MCF 10A (cell line): ENCODE data around the gene ANXA3. TPM values are rescaled to one million over a fixed set of nuclear protein-coding genes. Genes with fewer than 3 reads are reported as not detected.

Experiments used
- BruUV-seq: library from RNA; stranded (reverse); fragments of 400-500 nt; replicated peaks from 2 replicates; lab custom pipeline; 2021; lab: Mats Ljungman, UMichigan
- CTCF ChIA-PET: fragments of 300-600 bp; sonication (Branson Sonifier 250); formaldehyde crosslinking; extraction: SDS; loops from one replicate; lab custom pipeline; 2021; ENCODE audit warnings: antibody characterized with exemption, inconsistent platforms; lab: Yijun Ruan, JAX
- POLR2A ChIA-PET: fragments of 300-600, 350-650 bp; sonication (Branson Sonifier 250); formaldehyde crosslinking; extraction: SDS; loops from one replicate; lab custom pipeline; 2020; ENCODE audit warnings: antibody characterized with exemption, inconsistent platforms; lab: Yijun Ruan, JAX
- DNase-seq: peaks from one replicate; pipeline ENCODE4 v3.0.0-alpha.2; 2018; ENCODE audit not compliant: unreplicated experiment
- H3K27ac Mint-ChIP-seq: one replicate; pipeline ENCODE4 v1.8.0; 2022; ENCODE audit warnings: mild to moderate bottlenecking, low read depth, mixed read lengths; ENCODE audit not compliant: unreplicated experiment
- H3K27me3 Mint-ChIP-seq: one replicate; pipeline ENCODE4 v1.8.0; 2022; ENCODE audit warnings: mixed read lengths; ENCODE audit not compliant: insufficient read depth, unreplicated experiment
- H3K36me3 Mint-ChIP-seq: one replicate; pipeline ENCODE4 v1.8.0; 2022; ENCODE audit warnings: mild to moderate bottlenecking, moderate library complexity, mixed read lengths; ENCODE audit not compliant: insufficient read depth, unreplicated experiment
- H3K4me1 Mint-ChIP-seq: one replicate; pipeline ENCODE4 v1.8.0; 2022; ENCODE audit warnings: mixed read lengths; ENCODE audit not compliant: insufficient read depth, unreplicated experiment
- H3K4me3 Mint-ChIP-seq: one replicate; pipeline ENCODE4 v1.8.0; 2022; ENCODE audit warnings: mild to moderate bottlenecking, moderate library complexity, mixed read lengths; ENCODE audit not compliant: unreplicated experiment
- H3K9me3 Mint-ChIP-seq: one replicate; pipeline ENCODE4 v1.8.0; 2022; ENCODE audit warnings: mixed read lengths; ENCODE audit not compliant: unreplicated experiment
- intact Hi-C: fragments of 100-400 bp; cut with micrococcal nuclease; formaldehyde crosslinking; loops from 2 replicates; pipeline ENCODE4 v1.14.1; 2022
- total RNA-seq: library from RNA; stranded (reverse); gene quantifications from 2 replicates; pipeline ENCODE4 v1.2.3, GENCODE V29; 2022
- TF ChIP-seq, protein P1 (sequence below): fragments of 200-600 bp; IDR thresholded peaks from one replicate; pipeline ENCODE4 v1.8.0; 2022; ENCODE audit warnings: antibody characterized with exemption, mild to moderate bottlenecking; ENCODE audit not compliant: unreplicated experiment

Gene ANXA3
- total RNA-seq, 1 experiment from 2014 or later: 260 TPM

DNA sequence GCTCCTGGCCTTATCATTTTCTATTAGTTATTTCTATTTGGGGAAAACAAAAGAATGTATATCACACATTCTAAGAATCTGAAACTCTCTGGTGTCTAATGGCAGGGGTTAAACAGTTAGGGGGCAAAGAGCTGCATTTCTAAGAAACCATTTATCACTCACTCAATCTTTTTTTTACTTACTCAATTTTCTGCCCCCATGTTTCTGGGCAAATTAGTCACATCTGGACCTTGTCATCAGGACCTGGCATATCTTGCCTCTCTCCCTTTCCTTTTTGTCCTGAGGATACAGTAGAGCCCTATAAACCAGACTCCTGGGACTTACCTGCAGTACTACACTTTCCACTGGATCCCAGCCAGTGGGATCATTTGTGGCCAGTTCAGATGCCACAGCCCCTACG, 89.1 kb downstream of the ANXA3 start:
- no peak overlapping the region for H3K27ac Mint-ChIP-seq
- no TSS peak for BruUV-seq
- DNase-seq: no peak
- ChIA-PET POLR2A (no interaction called here), CTCF (interaction anchor here (1.6 kb wide), 1 partner anchor 9 kb away, joined by 5 read pairs; no protein-coding TSS in a partner anchor)
- TF ChIP-seq, protein P1, sequence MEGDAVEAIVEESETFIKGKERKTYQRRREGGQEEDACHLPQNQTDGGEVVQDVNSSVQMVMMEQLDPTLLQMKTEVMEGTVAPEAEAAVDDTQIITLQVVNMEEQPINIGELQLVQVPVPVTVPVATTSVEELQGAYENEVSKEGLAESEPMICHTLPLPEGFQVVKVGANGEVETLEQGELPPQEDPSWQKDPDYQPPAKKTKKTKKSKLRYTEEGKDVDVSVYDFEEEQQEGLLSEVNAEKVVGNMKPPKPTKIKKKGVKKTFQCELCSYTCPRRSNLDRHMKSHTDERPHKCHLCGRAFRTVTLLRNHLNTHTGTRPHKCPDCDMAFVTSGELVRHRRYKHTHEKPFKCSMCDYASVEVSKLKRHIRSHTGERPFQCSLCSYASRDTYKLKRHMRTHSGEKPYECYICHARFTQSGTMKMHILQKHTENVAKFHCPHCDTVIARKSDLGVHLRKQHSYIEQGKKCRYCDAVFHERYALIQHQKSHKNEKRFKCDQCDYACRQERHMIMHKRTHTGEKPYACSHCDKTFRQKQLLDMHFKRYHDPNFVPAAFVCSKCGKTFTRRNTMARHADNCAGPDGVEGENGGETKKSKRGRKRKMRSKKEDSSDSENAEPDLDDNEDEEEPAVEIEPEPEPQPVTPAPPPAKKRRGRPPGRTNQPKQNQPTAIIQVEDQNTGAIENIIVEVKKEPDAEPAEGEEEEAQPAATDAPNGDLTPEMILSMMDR: no peak
- no peak overlapping the region for H3K4me3 Mint-ChIP-seq
- no peaks in the 10 kb centered on the region for H3K36me3 Mint-ChIP-seq
- peaks cover 24% of the 10 kb centered on the region for H3K4me1 Mint-ChIP-seq
- intact Hi-C loops: no loop called here
- H3K9me3 Mint-ChIP-seq: no peaks in the 10 kb centered on the region
- no peaks in the 10 kb centered on the region for H3K27me3 Mint-ChIP-seq

DNA sequence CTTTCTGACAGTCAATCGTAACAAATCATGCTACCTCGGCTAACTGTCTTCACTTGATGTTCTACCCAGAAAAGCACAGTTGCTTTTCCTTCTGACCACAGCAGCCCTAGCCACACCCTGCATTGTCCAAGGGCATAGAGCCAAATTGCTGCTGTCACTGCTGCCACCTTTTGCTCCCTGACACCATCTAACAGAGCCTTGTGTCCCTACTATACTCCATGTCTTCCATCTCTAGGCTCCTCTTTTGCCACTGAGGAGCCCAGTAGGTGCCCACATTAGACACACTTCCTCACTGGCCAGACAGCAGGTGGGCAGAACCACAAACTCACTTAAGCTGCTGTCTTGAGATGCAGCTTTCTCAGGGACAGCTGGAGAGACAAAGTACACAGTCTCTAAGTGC, 91.4 kb downstream of the ANXA3 start:
- no TSS peak for BruUV-seq
- ChIA-PET POLR2A (interaction anchor here (3.3 to 4.5 kb wide), 2 partner anchors 133 to 139 kb away, joined by 16 to 87 read pairs; partner anchors contain the start of gene BMP2K), CTCF (interaction anchor here (0.8 to 3.6 kb wide), 8 partner anchors 9 to 229 kb away, joined by 3 to 42 read pairs (median 3); no protein-coding TSS in a partner anchor)
- H3K27me3 Mint-ChIP-seq: no peaks in the 10 kb centered on the region
- intact Hi-C loops: no loop called here
- no peaks in the 10 kb centered on the region for H3K36me3 Mint-ChIP-seq
- TF ChIP-seq, protein P1: no peak
- no peak for DNase-seq
- H3K9me3 Mint-ChIP-seq: no peaks in the 10 kb centered on the region
- H3K4me1 Mint-ChIP-seq: peaks cover 33% of the 10 kb centered on the region
- no peak overlapping the region for H3K4me3 Mint-ChIP-seq
- no peak overlapping the region for H3K27ac Mint-ChIP-seq

DNA sequence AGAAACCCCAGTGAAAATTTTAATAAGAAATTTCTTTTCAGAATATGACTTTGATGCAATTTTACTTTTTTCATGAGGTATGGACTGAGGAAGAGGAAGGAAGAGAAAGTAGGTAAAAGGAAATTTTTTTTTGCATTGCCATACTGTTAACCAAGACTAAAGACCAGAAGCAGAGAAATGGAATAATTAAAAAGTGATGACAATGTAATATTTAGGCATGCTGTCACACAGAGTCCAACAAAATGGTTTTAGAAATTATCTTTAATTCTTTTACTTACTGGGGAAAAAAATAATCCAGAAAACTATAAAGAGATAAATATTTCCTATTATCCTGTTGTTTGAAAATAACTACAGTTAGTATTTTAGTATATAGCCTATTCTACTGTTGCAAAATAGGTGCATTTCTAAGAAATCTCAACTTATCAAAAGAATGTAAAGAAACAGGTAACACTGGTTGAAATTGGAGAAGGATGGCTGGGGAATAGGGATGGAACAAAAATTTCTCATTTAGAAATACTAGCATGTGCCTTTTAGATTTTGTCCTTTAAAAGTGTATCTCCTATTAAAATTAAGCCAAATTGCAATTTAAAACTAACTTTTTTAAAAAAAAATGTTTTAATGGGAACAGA, 92.6 kb downstream of the ANXA3 start:
- no TSS peak for BruUV-seq
- POLR2A ChIA-PET: interaction anchor here (0.7 to 4.5 kb wide), 17 partner anchors 12 to 296 kb away, joined by 3 to 87 read pairs (median 5); partner anchors contain the start of genes BMP2K and PAQR3
- peak overlapping the region; percentile 64 for H3K4me3 Mint-ChIP-seq

More for the DNA sequence above, 92.6 kb downstream of the ANXA3 start:
- no peaks in the 10 kb centered on the region for H3K36me3 Mint-ChIP-seq
- no peak for DNase-seq
- H3K9me3 Mint-ChIP-seq: no peaks in the 10 kb centered on the region
- CTCF ChIA-PET: interaction anchor here (0.6 to 3.6 kb wide), 25 partner anchors 14 to 1932 kb away, joined by 3 to 42 read pairs (median 5); partner anchors contain the start of gene BMP2K
- intact Hi-C loops: loop anchor here (1.0 to 2.0 kb wide), 2 partner anchors 31 to 220 kb away; no protein-coding TSS in a partner anchor
- H3K27me3 Mint-ChIP-seq: no peaks in the 10 kb centered on the region
- peak overlapping the region; percentile 89 for H3K27ac Mint-ChIP-seq
- TF ChIP-seq, protein P1: no peak
- H3K4me1 Mint-ChIP-seq: peaks cover 33% of the 10 kb centered on the region
